IMR-90 (cell line): ENCODE measurements around the gene PON2. TPM values are rescaled to one million over a fixed set of nuclear protein-coding genes. Genes with fewer than 3 reads are reported as not detected.

ENCODE experiments used
- ATAC-seq: fragments of 200-7000 bp; cut with Tn5 transposase; 2 replicates; pipeline ENCODE4 v1.9.1; 2020; ENCODE audit warnings: low read depth, mild to moderate bottlenecking, moderate library complexity
- BruUV-seq: library from RNA; stranded (reverse); fragments of 400-500 nt; replicated peaks from 2 replicates; lab custom pipeline; 2021; lab: Mats Ljungman, UMichigan
- CTCF ChIA-PET: fragments of 300-600 bp; formaldehyde crosslinking; extraction: SDS; loops from one replicate; lab custom pipeline; 2021; ENCODE audit warnings: antibody characterized with exemption; lab: Yijun Ruan, JAX
- POLR2A ChIA-PET: fragments of 300-600 bp; sonication (Branson Sonifier 250); formaldehyde crosslinking; loops from one replicate; lab custom pipeline; 2022; ENCODE audit warnings: antibody characterized with exemption; ENCODE audit not compliant: unreplicated experiment; lab: Charles Lee
- DNase-seq: peaks from one replicate; pipeline ENCODE4 v3.0.0; 2013
- H2AFZ ChIP-seq: replicated peaks from 2 replicates; pipeline ENCODE3; 2013; ENCODE audit warnings: low read length, mild to moderate bottlenecking; ENCODE audit not compliant: poor library complexity
- H2AK5ac ChIP-seq: 2 replicates; pipeline ENCODE4 v1.6.1; 2013; ENCODE audit warnings: low read depth, low read length, inconsistent platforms
- H2AK9ac ChIP-seq: replicated peaks from 2 replicates; pipeline ENCODE3; 2013; ENCODE audit warnings: mild to moderate bottlenecking, low read depth, low read length, moderate library complexity; ENCODE audit not compliant: poor library complexity
- H2BK120ac ChIP-seq: 2 replicates; pipeline ENCODE4 v1.6.1; 2013; ENCODE audit warnings: low read depth, low read length, inconsistent platforms
- H2BK15ac ChIP-seq: 3 replicates; pipeline ENCODE4 v1.6.1; 2013; ENCODE audit warnings: low read depth, low read length, inconsistent platforms
- H2BK20ac ChIP-seq: 2 replicates; pipeline ENCODE4 v1.6.1; 2013; ENCODE audit warnings: low read depth, mild to moderate bottlenecking, inconsistent platforms, low read length, moderate library complexity
- H2BK5ac ChIP-seq: 2 replicates; pipeline ENCODE4 v1.6.1; 2013; ENCODE audit warnings: mild to moderate bottlenecking, low read depth, low read length, inconsistent platforms; ENCODE audit not compliant: poor library complexity, severe bottlenecking
- H3K14ac ChIP-seq: replicated peaks from 2 replicates; pipeline ENCODE4 v1.6.1; 2013; ENCODE audit warnings: low read depth, low read length, inconsistent platforms
- H3K18ac ChIP-seq: 2 replicates; pipeline ENCODE4 v1.6.1; 2013; ENCODE audit warnings: low read depth, low read length, control low read depth
- H3K23ac ChIP-seq: 2 replicates; pipeline ENCODE4 v1.6.1; 2013; ENCODE audit warnings: low read depth, low read length, inconsistent platforms
- H3K27ac ChIP-seq: 2 replicates; pipeline ENCODE4 v1.5.1; 2013; ENCODE audit warnings: mild to moderate bottlenecking, control low read depth, low read length; ENCODE audit not compliant: insufficient read depth
- H3K27me3 ChIP-seq: 2 replicates; pipeline ENCODE4 v1.6.1; 2013; ENCODE audit warnings: low read length; ENCODE audit not compliant: control insufficient read depth, insufficient read depth
- H3K36me3 ChIP-seq: 2 replicates; pipeline ENCODE4 v1.6.1; 2013; ENCODE audit warnings: low read length, mixed read lengths; ENCODE audit not compliant: control insufficient read depth, insufficient read depth
- H3K4ac ChIP-seq: 2 replicates; pipeline ENCODE4 v1.6.1; 2013; ENCODE audit warnings: low read depth, low read length, inconsistent platforms
- H3K4me1 ChIP-seq: 2 replicates; pipeline ENCODE4 v1.6.1; 2013; ENCODE audit warnings: low read length, mixed read lengths; ENCODE audit not compliant: control insufficient read depth, insufficient read depth
- H3K4me2 ChIP-seq: 2 replicates; pipeline ENCODE4 v1.6.1; 2013; ENCODE audit warnings: low read depth, mild to moderate bottlenecking, control low read depth, low read length, moderate library complexity
- H3K4me3 ChIP-seq: 2 replicates; pipeline ENCODE4 v1.5.1; 2013; ENCODE audit warnings: low read depth, mild to moderate bottlenecking, control low read depth, low read length, moderate library complexity; ENCODE audit not compliant: insufficient read depth
- H3K56ac ChIP-seq: 2 replicates; pipeline ENCODE4 v1.6.1; 2013; ENCODE audit warnings: low read length, inconsistent platforms; ENCODE audit not compliant: insufficient read depth; ENCODE audit errors: extremely low read depth
- H3K79me1 ChIP-seq, 2 experiments: 2 replicates each; pipeline ENCODE4 v1.6.1; 2013; ENCODE audit warnings: low read length in 2 of 2, inconsistent platforms in 1 of 2, low read depth in 1 of 2
- H3K9ac ChIP-seq: 2 replicates; pipeline ENCODE4 v1.6.1; 2013; ENCODE audit warnings: low read depth, low read length, control low read depth
- H3K9me1 ChIP-seq: 2 replicates; pipeline ENCODE4 v1.6.1; 2013; ENCODE audit warnings: low read length, inconsistent platforms; ENCODE audit not compliant: insufficient read depth
- H3K9me3 ChIP-seq: 2 replicates; pipeline ENCODE4 v1.6.1; 2013; ENCODE audit warnings: low read length; ENCODE audit not compliant: control insufficient read depth, insufficient read depth
- H4K20me1 ChIP-seq: 2 replicates; pipeline ENCODE4 v1.6.1; 2013; ENCODE audit warnings: low read length, inconsistent platforms; ENCODE audit not compliant: insufficient read depth
- H4K5ac ChIP-seq: 2 replicates; pipeline ENCODE4 v1.6.1; 2013; ENCODE audit warnings: mild to moderate bottlenecking, low read depth, low read length, control low read depth
- H4K8ac ChIP-seq, 2 experiments: 2 replicates each; pipeline ENCODE4 v1.6.1; 2013; ENCODE audit warnings: low read depth in 2 of 2, low read length in 2 of 2, control low read depth in 1 of 2, inconsistent platforms in 1 of 2
- H4K91ac ChIP-seq: 2 replicates; pipeline ENCODE4 v1.6.1; 2013; ENCODE audit warnings: low read depth, low read length, inconsistent platforms; ENCODE audit not compliant: insufficient read depth
- BHLHE40 ChIP-seq: fragments of 150-350 bp; IDR thresholded peaks from 2 replicates; pipeline ENCODE4 v1.6.1; 2016; ENCODE audit warnings: mild to moderate bottlenecking, low read depth, low read length
- RCOR1 ChIP-seq: IDR thresholded peaks from 2 replicates; pipeline ENCODE4 v1.6.1; 2012; ENCODE audit warnings: mild to moderate bottlenecking, low read length, improper control_type of control experiment; ENCODE audit not compliant: insufficient replicate concordance
- WGBS, 2 experiments: methylation state at CpG; one replicate each; pipeline versions ENCODE4 v1.1.5 to v1.1.7; 2013; ENCODE audit warnings: missing lambda C conversion rate in 2 of 2; ENCODE audit not compliant: insufficient read length in 1 of 2; ENCODE audit errors: extremely low coverage in 2 of 2; 5-methylcytosine and 5-hydroxymethylcytosine counted together
- dilution Hi-C: fragments of 300-500 bp; cut with HindIII; formaldehyde crosslinking; loops from one replicate; pipeline ENCODE4 v1.14.3; 2018; ENCODE audit warnings: low sequenced_read_pairs; ENCODE audit not compliant: unreplicated experiment
- in situ Hi-C: fragments of 300-500 bp; cut with MboI; formaldehyde crosslinking; loops from 3 replicates; pipeline ENCODE4 v1.14.3; 2019; ENCODE audit warnings: low sequenced_read_pairs, inconsistent platforms, mixed read lengths
- intact Hi-C: fragments of 100-400 bp; cut with micrococcal nuclease; formaldehyde crosslinking; loops from 2 replicates; pipeline ENCODE4 v1.10.0; 2022
- polyA plus RNA-seq, 3 experiments: library from polyadenylated mRNA; depleted of rRNA; stranded (reverse); fragments of >200 nt; gene quantifications; 2 replicates each; pipeline ENCODE4 v1.2.3, GENCODE V29; 2012; ENCODE audit warnings: low replicate concordance in 1 of 3
- total RNA-seq: library from RNA; depleted of rRNA; stranded (reverse); fragments of >200 nt; gene quantifications from 2 replicates; pipeline ENCODE4 v1.2.3, GENCODE V29; 2012

PON2 gene
- total and polyA plus RNA-seq, 2 of the 4 experiments (the other 2 are of a cell fraction) = 36.2 to 65.7 TPM

DNA sequence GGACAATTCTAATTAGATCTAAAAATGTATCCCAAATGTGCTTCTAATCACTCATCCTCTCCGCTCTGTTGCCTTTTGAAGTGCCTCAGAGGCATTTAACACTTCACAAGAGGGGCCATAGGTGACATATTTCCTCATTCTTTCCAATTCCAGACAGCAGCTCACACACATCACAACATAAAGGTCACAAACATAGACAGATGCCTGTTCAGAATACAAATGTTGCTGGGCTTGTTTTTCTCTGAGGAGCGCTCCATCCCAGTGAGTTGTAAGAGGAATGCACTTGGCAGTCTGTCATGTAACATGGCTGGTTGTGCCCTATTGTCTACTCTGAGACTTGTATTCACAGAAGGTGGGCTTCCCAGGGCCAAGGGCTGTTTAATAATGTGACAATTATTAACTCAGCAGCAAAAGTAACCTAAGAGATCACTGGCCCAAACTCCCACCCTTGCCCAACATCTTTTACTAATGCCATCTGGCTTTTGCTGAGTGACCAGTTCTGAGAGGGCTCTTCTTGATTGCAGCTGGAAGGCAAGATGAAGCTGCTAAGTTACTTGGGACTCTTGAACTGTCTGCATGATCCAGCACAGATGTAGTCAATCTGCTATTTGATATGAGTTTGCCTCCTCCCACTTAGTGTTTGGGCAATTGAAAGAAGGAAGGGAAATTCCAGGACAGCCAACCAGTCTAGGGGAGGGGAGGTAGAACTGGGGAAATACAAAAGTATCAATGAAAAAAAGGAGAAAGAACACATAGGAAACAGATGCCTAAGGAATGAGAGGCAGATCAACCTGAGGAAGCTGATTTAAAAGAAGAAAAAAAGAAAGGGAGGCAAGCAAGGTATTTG is 13.6 kb downstream of the PON2 start (continued):
- no peak for TF ChIP-seq RCOR1

DNA sequence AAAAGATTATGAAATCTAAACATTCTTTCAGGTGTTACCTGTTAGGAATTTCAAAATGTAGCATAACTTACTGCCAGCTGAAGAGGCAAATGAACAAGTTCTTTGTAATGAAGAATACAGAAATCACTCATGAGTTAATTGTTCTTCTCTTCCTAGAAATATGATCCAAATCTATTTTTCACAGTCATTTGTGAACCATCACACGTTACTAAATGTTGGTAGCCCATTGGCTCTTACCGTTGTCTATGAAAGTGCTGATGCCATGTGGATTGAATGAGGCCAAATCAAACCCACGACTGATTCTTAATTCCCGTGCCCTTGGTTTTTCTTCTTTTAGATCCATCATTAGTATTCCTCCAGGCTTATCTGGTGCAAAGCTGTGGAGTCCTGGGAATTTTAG is 22.8 kb downstream of the PON2 start:
- no peaks in the 10 kb centered on the region; the same call in 1 of the 2 replicates for H3K9me1 ChIP-seq
- H3K9me3 ChIP-seq = no peaks in the 10 kb centered on the region
- H3K4me3 ChIP-seq = no peak overlapping the region
- H3K36me3 ChIP-seq = peaks cover 6% of the 10 kb centered on the region
- no peak overlapping the region for H4K8ac ChIP-seq
- H2AK5ac ChIP-seq = no peak overlapping the region
- no peak overlapping the region for H4K5ac ChIP-seq
- no peak overlapping the region for H2BK20ac ChIP-seq
- no peak overlapping the region for H3K23ac ChIP-seq
- no peak overlapping the region for H3K14ac ChIP-seq
- H4K91ac ChIP-seq = no peak overlapping the region
- H3K4ac ChIP-seq = no peak overlapping the region
- H2BK15ac ChIP-seq = no peak overlapping the region
- no peak for ATAC-seq
- no peaks in the 10 kb centered on the region for H4K20me1 ChIP-seq
- intact Hi-C loops = no loop called here
- H2AFZ ChIP-seq = no peak overlapping the region
- H3K56ac ChIP-seq = no peak overlapping the region
- dilution Hi-C loops = no loop called here
- 0 out of 4 replicates have a peak, but pooled peaks cover 0 to 3% of the 10 kb centered on the region in 2 experiments for H3K79me1 ChIP-seq
- H3K4me1 ChIP-seq = no peaks in the 10 kb centered on the region
- no peaks in the 10 kb centered on the region for H3K27me3 ChIP-seq
- POLR2A ChIA-PET = no interaction called here
- WGBS, 2 experiments = no CpG with 5 or more reads among the region's 4 CpGs
- no peak overlapping the region for H3K9ac ChIP-seq
- in situ Hi-C loops = no loop called here
- no peak overlapping the region for H2AK9ac ChIP-seq
- no peak overlapping the region for H2BK120ac ChIP-seq
- DNase-seq = no peak
- H2BK5ac ChIP-seq = no peak overlapping the region
- no peak overlapping the region for H3K18ac ChIP-seq
- H3K27ac ChIP-seq = no peak overlapping the region
- BruUV-seq = no TSS peak
- H3K4me2 ChIP-seq = no peak overlapping the region
- TF ChIP-seq BHLHE40 = no peak
- CTCF ChIA-PET = interaction anchor here (1.1 kb wide), 1 partner anchor 23 kb away, joined by 3 read pairs; the partner anchor contains the start of gene PON2
